Islet of Langerhans (tissue), 1 donor: ENCODE measurements around the gene FOXO6.

Source experiments
- FAIRE-seq: peaks from one replicate; lab custom pipeline; 2011; peaks lifted over from hg19 to GRCh38; lab: Jason Lieb, UNC

FOXO6 gene

DNA sequence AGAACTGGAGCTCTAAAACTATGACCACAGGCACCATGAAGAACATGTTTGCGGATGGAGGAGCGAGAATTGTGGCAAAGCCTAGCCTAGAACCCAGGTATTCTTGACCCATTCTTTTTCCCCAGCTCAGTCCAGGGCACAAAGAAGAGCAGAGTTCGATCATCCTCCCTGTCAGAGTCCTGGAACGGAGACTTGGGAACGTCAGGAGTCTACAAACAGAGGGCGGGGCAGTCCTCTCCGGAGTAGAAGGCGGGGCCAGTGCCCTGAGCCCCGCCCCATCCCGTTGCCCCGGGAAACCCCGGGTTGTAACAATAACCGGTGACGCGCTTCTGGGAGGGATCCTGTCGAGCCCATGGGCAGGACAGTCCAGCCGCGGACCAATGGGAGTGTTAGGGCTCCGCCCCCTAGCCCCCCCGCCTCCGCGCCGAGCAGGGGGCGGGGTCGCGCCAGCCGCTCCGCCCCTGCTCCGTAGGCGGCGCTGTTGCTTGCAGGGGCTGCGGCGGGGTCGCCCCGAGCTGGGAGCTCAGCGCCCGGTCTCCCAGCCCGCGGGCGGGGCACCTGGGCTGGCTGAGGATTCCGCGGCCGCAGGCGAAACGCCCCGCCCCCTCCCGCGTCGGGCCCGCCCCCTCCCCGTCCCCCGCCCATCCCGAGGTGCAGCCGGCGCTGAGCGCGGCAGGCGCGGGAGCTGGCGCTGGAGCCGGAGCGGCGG lies at the start of gene FOXO6:
TSS of gene FOXO6 (plus strand) at position 649 of the 709 bp plus-strand sequence.
- peak; percentile 49 for FAIRE-seq

- no peak for FAIRE-seq
These were observed 48.1 kb upstream of the FOXO6 start for GRCh38 chr1:41312991-41313645.

DNA sequence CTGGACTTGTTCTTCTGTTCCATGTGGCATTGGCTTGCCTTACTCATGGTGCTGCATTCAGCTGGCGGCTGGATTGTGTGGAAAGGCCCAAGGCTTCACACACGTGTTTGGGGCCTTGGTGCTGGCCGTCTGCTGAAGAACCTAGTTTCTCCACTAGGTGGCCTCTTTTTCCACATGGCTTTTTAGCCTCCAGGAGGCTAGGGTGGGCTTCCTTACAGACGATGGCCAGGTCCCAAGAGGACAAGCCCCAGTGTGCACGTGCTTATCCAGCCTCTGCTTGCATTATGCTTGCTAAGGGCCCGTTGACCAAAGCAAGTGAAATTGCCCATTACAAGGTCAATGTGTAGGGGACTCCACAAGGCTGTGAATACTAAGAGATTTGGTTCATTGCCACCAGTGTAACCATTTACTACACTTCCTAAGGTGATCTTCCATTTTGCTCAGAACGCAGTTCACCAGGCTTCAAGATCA lies 47.5 kb upstream of the FOXO6 start:
- FAIRE-seq, result no peak

- no peak for FAIRE-seq
These were observed 46.7 kb upstream of the FOXO6 start for GRCh38 chr1:41314376-41315145.

- FAIRE-seq, result no peak
These were observed 46.0 kb upstream of the FOXO6 start for GRCh38 chr1:41315146-41315822.

- FAIRE-seq, result no peak
These were observed 45.4 kb upstream of the FOXO6 start for GRCh38 chr1:41315871-41316270.

GRCh38 chr1:41317361-41317760 lies 43.9 kb upstream of the FOXO6 start:
- FAIRE-seq, result no peak

DNA sequence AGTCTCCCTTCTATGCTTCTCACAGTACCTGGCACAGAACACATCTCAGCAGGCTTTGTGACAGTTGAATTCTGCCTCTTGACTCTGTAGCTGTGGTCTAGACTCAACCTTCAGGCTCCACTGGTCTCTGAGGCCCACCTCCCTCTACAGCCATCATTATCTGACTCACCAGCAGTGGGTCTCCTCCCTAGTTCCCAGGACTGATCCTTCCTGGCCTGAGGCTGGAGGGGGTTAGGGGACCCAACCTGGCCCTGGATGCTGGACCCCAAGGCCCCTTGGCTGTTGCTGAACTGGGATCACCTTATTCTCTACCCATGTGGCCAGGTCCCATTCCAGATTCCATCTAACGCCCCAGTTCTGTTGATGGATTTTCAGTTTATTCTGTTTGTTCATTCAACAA lies 43.1 kb upstream of the FOXO6 start:
- no peak for FAIRE-seq

GRCh38 chr1:41319106-41319755 lies 42.0 kb upstream of the FOXO6 start:
- FAIRE-seq, result no peak

DNA sequence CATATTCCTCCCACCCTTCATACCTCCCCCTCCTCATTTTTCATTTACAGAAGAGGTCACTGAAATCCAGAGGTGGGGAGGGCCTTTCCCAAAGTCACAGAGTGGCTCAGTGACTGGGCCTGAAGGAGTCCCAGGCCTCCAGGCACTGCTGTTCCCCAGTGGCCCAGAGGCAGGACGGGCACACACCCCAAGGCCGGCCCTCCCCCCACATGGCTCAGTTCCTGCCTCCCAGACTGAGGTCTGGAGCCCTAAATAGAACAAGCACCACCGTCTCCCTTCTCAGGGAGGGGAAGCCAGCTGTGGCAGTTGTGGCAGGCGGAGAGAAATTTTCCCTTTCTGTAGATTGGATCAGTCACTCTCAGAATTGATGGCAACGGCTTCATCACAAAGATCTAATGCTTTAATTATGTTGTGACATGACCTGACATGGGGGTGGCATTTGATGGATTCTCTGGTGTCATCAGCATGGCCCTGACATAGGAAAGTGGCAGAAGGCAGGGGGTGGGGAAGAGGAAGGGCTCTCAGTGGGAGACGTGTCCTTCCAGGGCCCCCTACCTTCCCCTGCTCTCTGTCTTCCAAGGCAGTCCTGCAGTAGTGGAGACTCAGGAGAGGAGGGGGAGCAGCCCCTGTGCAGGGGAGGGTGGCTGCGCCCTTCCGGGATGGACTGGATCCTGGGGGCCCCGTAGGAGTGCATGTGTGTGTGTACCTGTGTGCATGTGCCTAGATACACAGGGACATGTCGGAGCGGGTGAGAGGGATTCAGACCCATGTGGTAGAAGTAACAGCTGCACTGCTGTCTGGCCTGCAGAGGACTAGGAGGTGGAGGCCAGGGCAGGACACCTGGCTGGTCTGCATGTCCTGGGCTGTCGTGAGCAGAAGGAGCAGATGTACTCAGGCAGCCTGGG lies 41.2 kb upstream of the FOXO6 start:
- no peak for FAIRE-seq

DNA sequence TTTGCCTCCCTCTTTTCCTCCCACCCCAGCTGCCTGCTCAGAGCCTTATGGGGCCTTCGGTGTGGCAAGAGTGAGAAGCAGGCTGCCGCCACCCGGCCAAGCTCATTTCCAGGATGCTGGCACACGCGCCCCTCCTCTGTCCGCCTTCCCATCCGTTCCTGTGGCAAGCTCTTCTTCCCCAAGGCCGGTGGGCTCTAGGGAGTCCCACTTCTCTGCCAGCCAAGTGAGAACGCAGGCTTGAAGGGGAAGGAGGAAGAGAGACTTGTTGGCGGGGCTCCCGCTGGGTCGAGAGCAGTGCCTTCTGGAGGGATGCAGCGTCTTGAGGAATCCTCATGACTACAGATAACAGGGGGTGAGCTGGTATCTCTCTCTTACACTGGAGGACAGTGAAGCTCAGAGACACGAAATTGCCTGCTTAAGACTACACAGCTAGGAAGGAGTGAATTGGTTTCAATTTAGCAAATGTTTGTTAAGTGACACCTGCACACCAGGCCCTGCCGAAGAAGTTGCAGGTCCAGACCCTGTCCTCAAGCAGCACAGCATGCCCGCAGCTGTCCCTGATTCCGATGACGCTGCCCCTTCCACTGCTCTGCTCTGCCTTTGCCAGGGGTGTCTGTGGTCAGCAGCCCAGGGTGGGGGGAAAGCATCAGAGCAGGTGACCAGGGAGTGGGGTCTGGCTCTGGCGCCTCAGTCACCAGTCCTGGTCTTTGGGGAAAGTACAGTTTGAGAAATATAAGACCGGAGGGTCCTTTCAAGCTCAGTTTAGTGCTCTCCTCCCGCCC lies 40.1 kb upstream of the FOXO6 start:
- no peak for FAIRE-seq

- FAIRE-seq, result no peak
These were observed 39.1 kb upstream of the FOXO6 start for GRCh38 chr1:41322101-41322661.

DNA sequence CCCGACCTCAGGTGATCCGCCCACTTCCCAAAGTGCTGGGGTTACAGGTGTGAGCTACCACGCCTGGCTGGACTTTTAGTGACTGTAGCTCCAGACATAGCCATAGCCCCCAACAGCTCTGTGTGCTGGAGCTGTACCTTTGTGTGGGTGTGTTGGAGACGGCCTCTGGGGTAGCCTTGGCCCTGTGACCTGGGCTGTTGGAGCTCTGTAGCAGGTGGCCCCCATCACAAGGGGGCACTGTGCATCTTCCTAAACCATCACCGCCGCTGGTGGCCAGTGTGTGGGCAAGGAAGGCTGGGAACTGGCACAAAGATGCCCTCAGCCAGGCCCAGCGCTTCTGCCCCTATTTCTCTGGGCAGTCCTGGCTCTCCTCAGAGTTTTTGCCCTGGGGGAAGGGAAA lies 38.4 kb upstream of the FOXO6 start:
- no peak for FAIRE-seq

GRCh38 chr1:41323243-41323642 lies 38.0 kb upstream of the FOXO6 start:
- FAIRE-seq, result no peak

DNA sequence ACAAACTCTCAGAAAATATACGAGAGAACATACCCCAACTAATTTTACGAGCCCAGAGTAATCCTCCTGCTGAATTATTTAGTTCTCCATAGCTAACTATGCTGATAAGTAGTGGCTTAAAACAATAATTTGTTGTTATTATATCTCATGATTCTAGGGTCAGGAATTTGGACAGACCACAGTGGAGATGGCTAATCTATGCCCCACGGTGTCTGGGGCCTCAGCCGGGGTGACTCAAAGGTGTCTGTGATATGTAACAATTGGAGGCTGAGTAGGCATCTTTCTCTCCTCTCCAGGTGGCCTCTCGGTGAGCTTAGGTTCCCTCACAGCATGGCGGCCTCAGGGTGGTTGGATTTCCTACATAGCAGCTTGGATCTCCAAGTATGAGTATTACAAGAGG lies 35.4 kb upstream of the FOXO6 start:
- FAIRE-seq, result no peak

DNA sequence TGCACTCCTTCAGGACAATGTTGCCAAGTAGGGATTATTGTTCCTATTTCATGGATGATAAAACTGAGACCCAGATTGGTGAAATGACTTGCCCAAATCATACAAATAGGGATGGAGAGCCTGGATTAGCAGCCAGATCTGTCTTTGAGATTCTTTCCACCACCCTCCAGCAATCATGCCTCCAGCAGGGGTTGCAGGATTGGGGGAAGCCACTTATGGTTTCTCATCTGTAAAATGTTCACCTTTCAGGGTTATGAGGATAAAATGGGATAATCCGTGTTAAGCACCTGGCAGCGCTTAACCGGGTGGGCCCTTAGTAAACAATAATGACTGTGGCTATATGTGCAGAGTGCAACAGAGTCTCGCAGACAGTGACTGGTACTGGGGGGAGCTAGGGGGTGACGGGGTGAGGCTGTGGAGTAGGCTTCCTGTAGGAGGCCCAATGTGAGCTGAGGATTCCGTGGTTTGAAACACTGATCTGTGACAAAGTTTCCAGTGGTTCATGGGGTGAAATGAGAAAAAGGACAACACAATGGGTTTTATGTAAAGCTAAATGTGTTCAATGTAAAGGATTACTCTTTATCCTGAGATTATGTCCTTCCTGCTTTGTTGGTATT lies 33.7 kb upstream of the FOXO6 start:
- FAIRE-seq, result no peak

- no peak for FAIRE-seq
These were observed 33.1 kb upstream of the FOXO6 start for GRCh38 chr1:41328001-41328615.

DNA sequence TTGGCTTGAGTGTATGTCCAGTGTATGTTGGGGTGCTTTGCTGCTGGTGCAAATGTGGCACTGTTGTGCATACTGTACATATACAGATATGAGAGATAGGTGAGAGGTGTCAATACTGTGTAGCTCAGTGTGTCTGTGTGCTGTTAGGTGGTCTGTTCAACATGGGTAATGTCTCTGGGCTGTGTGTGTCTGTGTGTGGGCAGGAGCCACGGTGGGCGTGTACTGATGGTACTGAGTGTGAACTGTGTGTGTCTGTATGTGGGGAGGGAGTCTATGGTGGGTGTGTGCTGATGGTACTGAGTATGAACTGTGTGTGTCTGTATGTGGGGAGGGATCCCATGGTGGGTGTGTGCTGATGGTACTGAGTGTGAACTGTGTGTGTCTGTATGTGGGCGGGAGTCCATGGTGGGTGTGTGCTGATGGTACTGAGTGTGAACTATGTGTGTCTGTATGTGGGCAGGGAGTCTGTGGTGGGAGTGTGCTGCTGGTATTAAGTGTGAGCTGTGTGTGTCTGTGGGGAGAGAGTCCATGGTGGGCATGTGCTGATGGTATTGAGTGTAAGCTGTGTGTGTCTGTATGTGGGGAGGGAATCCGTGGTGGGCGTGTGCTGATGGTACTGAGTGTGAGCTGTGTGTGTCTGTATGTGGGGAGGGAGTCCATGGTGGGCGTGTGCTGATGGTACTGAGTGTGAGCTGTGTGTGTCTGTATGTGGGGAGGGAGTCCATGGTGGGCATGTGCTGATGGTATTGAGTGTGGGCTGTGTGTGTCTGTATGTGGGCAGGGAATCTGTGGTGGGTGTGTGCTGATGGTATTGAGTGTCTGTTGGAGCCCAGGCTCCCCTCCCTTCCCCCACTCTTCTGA lies 32.2 kb upstream of the FOXO6 start:
- FAIRE-seq, result no peak
